Type B pancreatic cell (in vitro differentiated cells): ENCODE results near the gene NHLRC4. TPM values are rescaled to one million over a fixed set of nuclear protein-coding genes. Genes with fewer than 3 reads are reported as not detected.

Source experiments
- DNase-seq: peaks from one replicate; pipeline ENCODE4 v3.0.0; 2021; ENCODE audit warnings: mixed read lengths; ENCODE audit not compliant: unreplicated experiment; ENCODE audit errors: extremely low spot score
- H3K27ac Mint-ChIP-seq: 2 replicates; pipeline ENCODE4 v1.8.0; 2021; ENCODE audit warnings: mild to moderate bottlenecking, mixed read lengths
- H3K27me3 Mint-ChIP-seq: 2 replicates; pipeline ENCODE4 v1.8.0; 2021; ENCODE audit warnings: mixed read lengths
- H3K36me3 Mint-ChIP-seq: 2 replicates; pipeline ENCODE4 v1.8.0; 2021; ENCODE audit warnings: mixed read lengths
- H3K4me1 Mint-ChIP-seq: one replicate; pipeline ENCODE4 v1.8.0; 2021; ENCODE audit warnings: mixed read lengths; ENCODE audit not compliant: unreplicated experiment
- H3K4me3 Mint-ChIP-seq: 2 replicates; pipeline ENCODE4 v1.8.0; 2021; ENCODE audit warnings: mild to moderate bottlenecking, mixed read lengths
- H3K9me3 Mint-ChIP-seq: 2 replicates; pipeline ENCODE4 v1.8.0; 2021; ENCODE audit warnings: mixed read lengths
- CTCF ChIP-seq: fragments of 200-600 bp; sonication (generic); conservative IDR thresholded peaks from 2 replicates; pipeline ENCODE4 v1.5.0; 2021; ENCODE audit warnings: antibody characterized with exemption, mild to moderate bottlenecking
- total RNA-seq: library from RNA; stranded (reverse); gene quantifications from 2 replicates; pipeline ENCODE4 v1.2.1, GENCODE V29; 2021; ENCODE audit warnings: low replicate concordance

The NHLRC4 gene
- total RNA-seq, 1 donor from 2014 or later, result 1.4 TPM

DNA sequence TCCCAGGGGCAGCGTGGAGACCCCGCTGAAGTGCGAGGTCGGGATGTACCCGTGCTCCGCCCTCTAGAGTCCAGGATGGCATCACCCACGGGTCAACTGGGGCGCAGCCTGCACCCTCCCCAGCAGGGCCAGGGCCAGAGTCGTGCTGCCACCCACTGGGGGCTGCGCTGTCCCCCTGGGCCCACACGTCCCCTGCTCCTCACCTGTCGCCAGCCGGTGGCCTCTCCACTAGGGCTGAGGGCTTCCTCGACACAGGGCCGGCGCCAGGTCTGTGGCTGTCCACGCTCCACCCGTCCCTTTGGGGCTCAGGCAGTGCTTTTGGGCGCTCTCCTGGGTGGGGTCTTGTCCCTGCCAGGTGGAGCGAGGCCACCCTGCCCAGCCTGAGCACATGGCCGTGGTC, 18.2 kb upstream of the NHLRC4 start:
- H3K4me3 Mint-ChIP-seq, result no peak overlapping the region
- no peak overlapping the region for H3K27ac Mint-ChIP-seq
- H3K9me3 Mint-ChIP-seq, result no peaks in the 10 kb centered on the region
- H3K27me3 Mint-ChIP-seq, result no peaks in the 10 kb centered on the region
- H3K36me3 Mint-ChIP-seq, result no peaks in the 10 kb centered on the region
- TF ChIP-seq CTCF, result no peak
- no peaks in the 10 kb centered on the region for H3K4me1 Mint-ChIP-seq
- no peak for DNase-seq

GRCh38 chr16:549544-550263, 17.1 kb upstream of the NHLRC4 start:
- TF ChIP-seq CTCF, result no peak
- H3K27ac Mint-ChIP-seq, result no peak overlapping the region
- H3K9me3 Mint-ChIP-seq, result no peaks in the 10 kb centered on the region
- H3K4me1 Mint-ChIP-seq, result peaks cover 3% of the 10 kb centered on the region
- H3K4me3 Mint-ChIP-seq, result no peak overlapping the region
- no peak for DNase-seq
- no peaks in the 10 kb centered on the region for H3K27me3 Mint-ChIP-seq
- no peaks in the 10 kb centered on the region for H3K36me3 Mint-ChIP-seq

- no peak for DNase-seq
- Mint-ChIP-seq H3K27ac (no peak overlapping the region), H3K27me3 (no peaks in the 10 kb centered on the region), H3K4me3 (no peak overlapping the region), H3K36me3 (no peaks in the 10 kb centered on the region), H3K4me1 (peaks cover 3% of the 10 kb centered on the region), H3K9me3 (no peaks in the 10 kb centered on the region)
- no peak for TF ChIP-seq CTCF
Measured at GRCh38 chr16:551210-551609, 15.6 kb upstream of the NHLRC4 start.

- no peaks in the 10 kb centered on the region for H3K9me3 Mint-ChIP-seq
- no peak overlapping the region for H3K4me3 Mint-ChIP-seq
- no peak for DNase-seq
- peaks cover 3% of the 10 kb centered on the region for H3K4me1 Mint-ChIP-seq
- no peaks in the 10 kb centered on the region for H3K36me3 Mint-ChIP-seq
- H3K27me3 Mint-ChIP-seq, result no peaks in the 10 kb centered on the region
- no peak for TF ChIP-seq CTCF
- no peak overlapping the region for H3K27ac Mint-ChIP-seq
Measured at GRCh38 chr16:552171-552570, 14.6 kb upstream of the NHLRC4 start.

GRCh38 chr16:553601-554296, 13.1 kb upstream of the NHLRC4 start:
- Mint-ChIP-seq H3K27me3 (peaks cover 5% of the 10 kb centered on the region), H3K36me3 (no peaks in the 10 kb centered on the region), H3K4me1 (peaks cover 3% of the 10 kb centered on the region), H3K27ac (no peak overlapping the region), H3K4me3 (no peak overlapping the region), H3K9me3 (no peaks in the 10 kb centered on the region)
- DNase-seq, result no peak
- no peak for TF ChIP-seq CTCF
